GM19455 (cell line): ENCODE data around the gene FILIP1L.

Source experiments
- ATAC-seq: cut with Tn5 transposase; IDR thresholded peaks from one replicate; pipeline ENCODE4 v1.9.1; 2021; ENCODE audit not compliant: unreplicated experiment

Gene FILIP1L

GRCh38 chr3:100045696-100046095 lies 68.6 kb downstream of the FILIP1L start:
- ATAC-seq, result no peak

GRCh38 chr3:100044369-100044768 lies 69.9 kb downstream of the FILIP1L start:
- ATAC-seq, result peak; percentile 82

- ATAC-seq, result no peak
Observed at GRCh38 chr3:100043271-100043670, 71.0 kb downstream of the FILIP1L start.

- no peak for ATAC-seq
Observed at GRCh38 chr3:100042166-100042981, 71.9 kb downstream of the FILIP1L start.

GRCh38 chr3:100041328-100041749 lies 73.0 kb downstream of the FILIP1L start:
- ATAC-seq, result no peak

GRCh38 chr3:100040451-100041225 lies 73.7 kb downstream of the FILIP1L start:
- no peak for ATAC-seq

GRCh38 chr3:100039075-100039474 lies 75.2 kb downstream of the FILIP1L start:
- ATAC-seq, result no peak

GRCh38 chr3:100033903-100034471 lies 80.3 kb downstream of the FILIP1L start:
- no peak for ATAC-seq

- no peak for ATAC-seq
Observed at GRCh38 chr3:100033184-100033583, 81.1 kb downstream of the FILIP1L start.

- ATAC-seq, result no peak
Observed at GRCh38 chr3:100032243-100032642, 82.1 kb downstream of the FILIP1L start.

GRCh38 chr3:100030914-100031425 lies 83.3 kb downstream of the FILIP1L start:
- ATAC-seq, result no peak

- ATAC-seq, result no peak
Observed at GRCh38 chr3:100030346-100030745, 84.0 kb downstream of the FILIP1L start.

- ATAC-seq, result no peak
Observed at GRCh38 chr3:100029689-100030088, 84.6 kb downstream of the FILIP1L start.

GRCh38 chr3:100029052-100029451 lies 85.2 kb downstream of the FILIP1L start:
- ATAC-seq, result no peak

- no peak for ATAC-seq
Observed at GRCh38 chr3:100027321-100027720, 87.0 kb downstream of the FILIP1L start.

- ATAC-seq, result no peak
Observed at GRCh38 chr3:100024520-100025303, 89.6 kb downstream of the FILIP1L start.

- no peak for ATAC-seq
Observed at GRCh38 chr3:100023595-100023994, 90.7 kb downstream of the FILIP1L start.

GRCh38 chr3:100023150-100023549 lies 91.2 kb downstream of the FILIP1L start:
- no peak for ATAC-seq

- no peak for ATAC-seq
Observed at GRCh38 chr3:100022506-100022905, 91.8 kb downstream of the FILIP1L start.

GRCh38 chr3:100020876-100021644 lies 93.2 kb downstream of the FILIP1L start:
- no peak for ATAC-seq
